Tibial nerve (tissue), 4 donors: ENCODE results near the gene ARHGAP26. TPM values are rescaled to one million over a fixed set of nuclear protein-coding genes. Genes with fewer than 3 reads are reported as not detected.

ENCODE experiments used
- DNase-seq, 2 donors: peaks; one replicate each; pipeline ENCODE4 v3.0.0-alpha.2; 2019; ENCODE audit warnings: low spot score in 2 of 2
- H3K27ac ChIP-seq, 4 donors: fragments of 200-600 bp; sonication (generic) in 3 of 4; one replicate each; pipeline ENCODE4 v1.5.1; 2017 to 2019; ENCODE audit warnings: mild to moderate bottlenecking in 1 of 4
- H3K27me3 ChIP-seq, 2 donors: fragments of 200-600 bp; sonication (generic) in 1 of 2; one replicate each; pipeline versions ENCODE4 v1.5.1 to v1.6.0; 2017 to 2019
- H3K36me3 ChIP-seq, 3 donors: fragments of 200-600 bp; sonication (generic); one replicate each; pipeline ENCODE4 v1.5.1; 2018 to 2019
- H3K4me1 ChIP-seq, 4 donors: fragments of 200-600 bp; sonication (generic) in 3 of 4; one replicate each; pipeline ENCODE4 v1.5.1; 2017 to 2019
- H3K4me3 ChIP-seq, 4 donors: fragments of 200-600 bp; sonication (generic) in 3 of 4; one replicate each; pipeline ENCODE4 v1.5.1; 2017 to 2019; ENCODE audit warnings: mild to moderate bottlenecking in 1 of 4, moderate library complexity in 1 of 4
- H3K9me3 ChIP-seq, 4 donors: fragments of 200-600 bp; sonication (generic) in 3 of 4; one replicate each; pipeline ENCODE4 v1.5.1; 2017 to 2019
- EP300 ChIP-seq, 2 donors: sonication (generic); formaldehyde crosslinking; IDR thresholded peaks; one replicate each; pipeline ENCODE4 v1.6.1; 2017; ENCODE audit warnings: antibody characterized with exemption in 2 of 2, mild to moderate bottlenecking in 1 of 2
- POLR2A ChIP-seq, 2 donors: fragments of 450-650 bp; IDR thresholded peaks; one replicate each; pipeline ENCODE4 v1.6.1; 2017; ENCODE audit warnings: antibody characterized with exemption in 2 of 2, mild to moderate bottlenecking in 2 of 2, moderate library complexity in 2 of 2
- WGBS, 2 donors: methylation state at CpG; one replicate each; pipeline ENCODE4 v1.1.5; 2018; 5-methylcytosine and 5-hydroxymethylcytosine counted together
- total RNA-seq, 4 donors: library from RNA; depleted of rRNA; stranded (reverse); fragments of >200 nt; gene quantifications; one replicate each; pipeline ENCODE4 v1.1.0, GENCODE V29; 2016
- TF ChIP-seq, protein P1 (sequence below), 5 experiments: fragments of 200-600 bp in 3 of 5; fragments of 450-650 bp in 2 of 5; sonication (generic) in 3 of 5; IDR thresholded peaks; one replicate each; pipeline ENCODE4 v1.5.1; 2016 to 2019; ENCODE audit warnings: antibody characterized with exemption in 5 of 5, mild to moderate bottlenecking in 3 of 5, moderate library complexity in 2 of 5

The ARHGAP26 gene
- total RNA-seq, 4 donors from 2014 or later = 33.7 to 77.8 (median 57.8) TPM

DNA sequence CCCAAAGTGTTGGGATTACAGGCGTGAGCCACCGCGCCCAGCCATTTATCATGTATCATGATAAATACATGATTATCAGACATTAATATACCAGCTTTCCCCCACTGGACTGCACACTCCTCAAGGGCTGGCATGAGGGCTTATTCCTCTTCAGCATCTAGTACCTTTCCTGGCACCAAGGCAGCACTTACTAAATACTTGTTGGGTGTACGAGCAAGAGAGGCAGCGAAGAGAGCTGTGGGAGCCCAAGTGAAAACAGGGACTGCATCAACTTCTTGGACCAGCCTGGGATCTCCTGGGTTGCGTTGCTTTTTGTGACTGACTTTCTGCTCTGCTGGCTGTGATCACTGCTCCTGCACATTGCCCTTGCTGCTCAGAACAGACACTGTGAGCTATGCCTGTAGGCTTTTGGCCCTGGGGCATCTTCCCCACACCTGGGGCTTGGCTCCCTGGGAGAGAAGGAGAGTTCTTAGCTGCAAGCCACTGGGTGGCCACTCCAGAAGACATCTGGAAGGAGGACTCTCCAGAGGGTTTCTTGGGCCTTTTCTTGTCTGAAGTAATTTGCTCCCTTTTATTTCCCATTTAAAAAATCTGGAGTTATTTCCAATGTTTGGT is 409.1 kb downstream of the ARHGAP26 start:
- peaks cover 0 to 7% (median 0%) of the 10 kb centered on the region in 3 donors for H3K36me3 ChIP-seq
- 99 to 100% methylated on average over 6 of the region's 6 CpGs for WGBS, 2 donors
- H3K9me3 ChIP-seq = no peaks in the 10 kb centered on the region
- DNase-seq = no peak
- no peaks in the 10 kb centered on the region for H3K27me3 ChIP-seq
- H3K27ac ChIP-seq = no peak overlapping the region
- H3K4me3 ChIP-seq = no peak overlapping the region
- H3K4me1 ChIP-seq = peaks cover 2 to 23% (median 4%) of the 10 kb centered on the region in 4 donors
- TF ChIP-seq, protein P1, sequence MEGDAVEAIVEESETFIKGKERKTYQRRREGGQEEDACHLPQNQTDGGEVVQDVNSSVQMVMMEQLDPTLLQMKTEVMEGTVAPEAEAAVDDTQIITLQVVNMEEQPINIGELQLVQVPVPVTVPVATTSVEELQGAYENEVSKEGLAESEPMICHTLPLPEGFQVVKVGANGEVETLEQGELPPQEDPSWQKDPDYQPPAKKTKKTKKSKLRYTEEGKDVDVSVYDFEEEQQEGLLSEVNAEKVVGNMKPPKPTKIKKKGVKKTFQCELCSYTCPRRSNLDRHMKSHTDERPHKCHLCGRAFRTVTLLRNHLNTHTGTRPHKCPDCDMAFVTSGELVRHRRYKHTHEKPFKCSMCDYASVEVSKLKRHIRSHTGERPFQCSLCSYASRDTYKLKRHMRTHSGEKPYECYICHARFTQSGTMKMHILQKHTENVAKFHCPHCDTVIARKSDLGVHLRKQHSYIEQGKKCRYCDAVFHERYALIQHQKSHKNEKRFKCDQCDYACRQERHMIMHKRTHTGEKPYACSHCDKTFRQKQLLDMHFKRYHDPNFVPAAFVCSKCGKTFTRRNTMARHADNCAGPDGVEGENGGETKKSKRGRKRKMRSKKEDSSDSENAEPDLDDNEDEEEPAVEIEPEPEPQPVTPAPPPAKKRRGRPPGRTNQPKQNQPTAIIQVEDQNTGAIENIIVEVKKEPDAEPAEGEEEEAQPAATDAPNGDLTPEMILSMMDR (IDR thresholded peaks at IDR 0.05) = no peak
- TF ChIP-seq POLR2A (IDR thresholded peaks at IDR 0.05) (no peak), EP300 (IDR thresholded peaks at IDR 0.05) (no peak)

DNA sequence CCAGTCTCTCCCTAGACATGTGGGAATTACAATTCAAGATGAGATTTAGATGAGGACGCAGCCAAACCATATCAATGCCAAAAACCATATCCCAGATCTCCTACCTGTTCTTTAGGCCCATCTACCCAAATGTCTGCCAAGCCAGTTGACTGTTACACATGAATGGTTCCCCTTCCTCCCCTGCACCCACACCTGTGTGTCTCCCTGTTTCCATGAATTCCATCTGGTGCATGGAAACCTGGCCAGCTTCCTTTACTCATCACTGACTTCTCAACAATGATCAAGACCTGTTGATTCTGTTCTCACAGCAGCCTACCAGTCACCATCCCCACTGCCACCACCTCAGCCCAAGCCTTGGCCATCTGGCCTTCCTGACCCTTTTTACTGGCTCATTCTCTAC is 410.6 kb downstream of the ARHGAP26 start:
- Histone ChIP-seq H3K27ac (no peak overlapping the region), H3K9me3 (no peaks in the 10 kb centered on the region), H3K4me3 (no peak overlapping the region), H3K4me1 (peaks cover 2 to 38% (median 8%) of the 10 kb centered on the region in 4 donors), H3K27me3 (no peaks in the 10 kb centered on the region), H3K36me3 (peaks cover 0 to 7% (median 0%) of the 10 kb centered on the region in 3 donors)
- TF ChIP-seq EP300 (IDR thresholded peaks at IDR 0.05) (no peak), POLR2A (IDR thresholded peaks at IDR 0.05) (no peak)
- TF ChIP-seq, protein P1 (IDR thresholded peaks at IDR 0.05) = no peak
- 83 to 100% methylated on average over 1 of the region's 1 CpG for WGBS, 2 donors
- DNase-seq = no peak

DNA sequence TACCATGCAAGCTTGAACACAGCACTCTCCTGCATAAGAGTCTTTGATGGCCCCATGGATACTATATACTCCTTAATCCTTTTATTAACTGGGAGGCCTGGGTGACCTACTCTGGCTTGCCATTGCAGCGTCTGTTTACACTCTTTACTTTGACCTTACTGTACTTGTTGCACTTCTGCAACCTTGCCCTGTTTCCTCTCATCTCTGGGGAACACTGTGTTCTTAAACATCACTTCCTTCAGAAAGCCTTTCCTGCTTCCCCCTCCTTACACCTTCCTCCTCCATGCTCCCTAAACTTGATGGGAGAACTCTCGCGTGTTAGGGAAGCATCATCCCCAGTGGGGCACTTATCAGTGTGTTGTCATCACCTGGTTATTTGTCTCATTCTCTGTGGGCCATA is 411.0 kb downstream of the ARHGAP26 start:
- 89 to 93% methylated on average over 3 of the region's 3 CpGs for WGBS, 2 donors
- no peaks in the 10 kb centered on the region for H3K9me3 ChIP-seq
- no peak overlapping the region for H3K4me3 ChIP-seq
- DNase-seq = no peak
- no peaks in the 10 kb centered on the region for H3K27me3 ChIP-seq
- H3K36me3 ChIP-seq = peaks cover 0 to 7% (median 0%) of the 10 kb centered on the region in 3 donors
- H3K27ac ChIP-seq = no peak overlapping the region
- H3K4me1 ChIP-seq = peaks cover 2 to 43% (median 9%) of the 10 kb centered on the region in 4 donors
- no peak for TF ChIP-seq POLR2A (IDR thresholded peaks at IDR 0.05)
- TF ChIP-seq, protein P1 (IDR thresholded peaks at IDR 0.05) = no peak
- TF ChIP-seq EP300 (IDR thresholded peaks at IDR 0.05) = no peak

DNA sequence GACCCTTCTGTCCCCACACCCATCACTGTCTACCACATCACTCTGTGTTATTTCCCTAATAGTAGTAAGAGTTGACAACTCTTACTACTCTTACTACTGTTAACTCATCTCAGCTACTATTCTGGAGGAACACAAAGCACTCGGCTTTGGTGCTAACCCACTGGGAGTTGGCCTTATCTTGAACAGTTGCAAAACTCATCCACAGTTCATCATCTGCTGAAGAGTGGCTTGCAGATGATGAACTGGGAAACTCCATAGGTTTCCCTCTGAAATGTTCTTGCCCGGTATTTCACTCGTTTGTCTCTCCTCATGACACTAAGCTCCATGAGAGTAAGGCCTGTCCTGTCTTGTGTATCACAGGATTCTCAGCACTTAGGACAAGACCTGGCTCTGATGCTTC is 411.9 kb downstream of the ARHGAP26 start:
- Histone ChIP-seq H3K4me3 (no peak overlapping the region), H3K9me3 (no peaks in the 10 kb centered on the region), H3K36me3 (peaks cover 0 to 7% (median 0%) of the 10 kb centered on the region in 3 donors), H3K27ac (no peak overlapping the region), H3K4me1 (peaks cover 2 to 52% (median 10%) of the 10 kb centered on the region in 4 donors), H3K27me3 (no peaks in the 10 kb centered on the region)
- TF ChIP-seq EP300 (IDR thresholded peaks at IDR 0.05) (no peak), POLR2A (IDR thresholded peaks at IDR 0.05) (no peak)
- TF ChIP-seq, protein P1 (IDR thresholded peaks at IDR 0.05) = no peak
- no peak for DNase-seq
- 89 to 92% methylated on average over 3 of the region's 3 CpGs for WGBS, 2 donors

DNA sequence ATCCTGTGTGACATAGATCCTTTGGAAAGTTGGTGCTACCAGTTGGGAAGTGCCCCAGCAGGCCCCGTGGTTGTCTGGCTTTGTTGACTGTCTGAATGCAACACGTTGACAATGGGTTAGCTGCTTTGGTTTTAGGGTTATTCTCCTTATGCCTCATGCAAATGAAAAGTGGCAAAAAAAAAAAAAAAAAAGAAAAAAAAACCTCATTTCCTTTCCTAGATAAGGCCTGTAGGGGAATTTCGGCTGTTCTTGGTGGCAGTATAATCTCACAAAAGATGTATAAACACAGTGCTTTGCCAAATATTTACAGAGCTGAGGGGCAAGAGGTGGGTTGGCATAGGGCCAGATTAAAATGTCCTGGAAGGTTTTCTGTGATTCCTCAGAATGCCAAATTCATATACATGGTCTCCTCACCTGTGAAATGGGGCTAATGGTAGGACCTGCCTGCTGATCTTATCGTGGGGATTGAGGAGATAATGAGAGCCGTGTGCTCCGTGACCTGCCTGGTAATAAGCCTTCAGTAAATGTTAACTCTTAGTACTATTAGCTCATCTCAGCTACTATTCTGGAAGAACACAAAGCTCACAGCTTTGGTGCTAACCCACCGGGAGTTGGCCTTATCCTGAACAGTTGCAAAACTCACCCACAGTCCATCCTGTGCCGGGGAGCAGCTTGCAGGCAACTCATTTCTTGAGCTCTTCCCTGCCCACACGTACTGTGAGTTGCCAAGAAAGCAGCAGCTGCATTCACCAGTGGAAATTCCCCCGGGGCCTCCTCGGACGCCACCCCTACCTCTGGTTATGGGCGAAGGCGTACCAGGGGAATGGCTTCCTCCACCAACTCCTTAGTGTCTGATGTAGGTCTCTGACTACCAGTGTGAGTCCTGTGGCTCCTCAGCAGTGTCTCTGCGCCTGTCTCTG is 413.0 kb downstream of the ARHGAP26 start:
- no peaks in the 10 kb centered on the region for H3K27me3 ChIP-seq
- H3K4me1 ChIP-seq = peaks cover 2 to 59% (median 15%) of the 10 kb centered on the region in 4 donors
- peaks cover 0 to 7% (median 0%) of the 10 kb centered on the region in 3 donors for H3K36me3 ChIP-seq
- peak in 1 of 2 donors; percentile 24 for DNase-seq
- no peak overlapping the region for H3K27ac ChIP-seq
- TF ChIP-seq, protein P1 (IDR thresholded peaks at IDR 0.05) = peak in 1 of 5 experiments; percentile 10
- no peak for TF ChIP-seq POLR2A (IDR thresholded peaks at IDR 0.05)
- no peak for TF ChIP-seq EP300 (IDR thresholded peaks at IDR 0.05)
- WGBS, 2 donors = 64 to 71% methylated on average over 15 of the region's 15 CpGs
- H3K4me3 ChIP-seq = no peak overlapping the region
- H3K9me3 ChIP-seq = no peaks in the 10 kb centered on the region
